ENCODE results near the gene CHST13. TPM values are rescaled to one million over a fixed set of nuclear protein-coding genes. Genes with fewer than 3 reads are reported as not detected.

CHST13 gene
- total and polyA plus RNA-seq, 3 experiments from 2014 or later = 0.24 to 0.31 TPM; not detected in 1

- Histone ChIP-seq H3K4me1 (ENCODE audit: insufficient read depth, low read length) (no peaks in the 10 kb centered on the region), H3K4me3 (ENCODE audit: low read length) (no peak overlapping the region), H3K9me3 (ENCODE audit: low read length) (no peaks in the 10 kb centered on the region), H3K27ac (ENCODE audit: low read depth, low read length) (no peak overlapping the region), H3K36me3 (ENCODE audit: insufficient read depth, low read length) (no peaks in the 10 kb centered on the region), H3K27me3 (ENCODE audit: insufficient read depth, low read length, poor library complexity, severe bottlenecking) (no peaks in the 10 kb centered on the region)
- peak in 1 of 5 donors; percentile 26 for DNase-seq
- Mint-ChIP-seq H3K9me3 (no peaks in the 10 kb centered on the region), H3K27me3 (no peaks in the 10 kb centered on the region), H3K36me3 (no peaks in the 10 kb centered on the region), H3K4me3 (no peak overlapping the region), H3K4me1 (no peaks in the 10 kb centered on the region), H3K27ac (no peak overlapping the region)
- POLR2A ChIA-PET = no interaction called here
- CTCF ChIA-PET = no interaction called here
These were observed 16.4 kb downstream of the CHST13 start for GRCh38 chr3:126540342-126540849.

GRCh38 chr3:126540951-126541627 lies 17.1 kb downstream of the CHST13 start:
- H3K4me3 Mint-ChIP-seq = no peak overlapping the region
- no peaks in the 10 kb centered on the region for H3K4me1 ChIP-seq (ENCODE audit: insufficient read depth, low read length)
- no peaks in the 10 kb centered on the region for H3K9me3 Mint-ChIP-seq
- no peak overlapping the region for H3K4me3 ChIP-seq (ENCODE audit: low read length)
- H3K9me3 ChIP-seq (ENCODE audit: low read length) = no peaks in the 10 kb centered on the region
- no peaks in the 10 kb centered on the region for H3K36me3 Mint-ChIP-seq
- H3K36me3 ChIP-seq (ENCODE audit: insufficient read depth, low read length) = no peaks in the 10 kb centered on the region
- H3K27ac ChIP-seq (ENCODE audit: low read depth, low read length) = no peak overlapping the region
- CTCF ChIA-PET = no interaction called here
- H3K4me1 Mint-ChIP-seq = no peaks in the 10 kb centered on the region
- no peaks in the 10 kb centered on the region for H3K27me3 Mint-ChIP-seq
- H3K27me3 ChIP-seq (ENCODE audit: insufficient read depth, low read length, poor library complexity, severe bottlenecking) = no peaks in the 10 kb centered on the region
- DNase-seq = no peak
- POLR2A ChIA-PET = no interaction called here
- H3K27ac Mint-ChIP-seq = no peak overlapping the region

- Mint-ChIP-seq H3K4me1 (no peaks in the 10 kb centered on the region), H3K4me3 (no peak overlapping the region), H3K36me3 (no peaks in the 10 kb centered on the region), H3K27me3 (peaks cover 0 to 2% of the 10 kb centered on the region in 2 donors), H3K9me3 (no peaks in the 10 kb centered on the region), H3K27ac (no peak overlapping the region)
- DNase-seq = peak in 1 of 5 donors; percentile 41
- no peaks in the 10 kb centered on the region for H3K9me3 ChIP-seq (ENCODE audit: low read length)
- H3K27ac ChIP-seq (ENCODE audit: low read depth, low read length) = no peak overlapping the region
- no peaks in the 10 kb centered on the region for H3K4me1 ChIP-seq (ENCODE audit: insufficient read depth, low read length)
- CTCF ChIA-PET = no interaction called here
- POLR2A ChIA-PET = no interaction called here
- H3K36me3 ChIP-seq (ENCODE audit: insufficient read depth, low read length) = no peaks in the 10 kb centered on the region
- no peaks in the 10 kb centered on the region for H3K27me3 ChIP-seq (ENCODE audit: insufficient read depth, low read length, poor library complexity, severe bottlenecking)
- H3K4me3 ChIP-seq (ENCODE audit: low read length) = no peak overlapping the region
These were observed 17.8 kb downstream of the CHST13 start for GRCh38 chr3:126541628-126542339.

- no peaks in the 10 kb centered on the region for H3K9me3 Mint-ChIP-seq
- peak overlapping the region in 1 of 8 donors; percentile 27 for H3K27ac Mint-ChIP-seq
- Histone ChIP-seq H3K9me3 (ENCODE audit: low read length) (no peaks in the 10 kb centered on the region), H3K4me3 (ENCODE audit: low read length) (no peak overlapping the region), H3K4me1 (ENCODE audit: insufficient read depth, low read length) (no peaks in the 10 kb centered on the region), H3K36me3 (ENCODE audit: insufficient read depth, low read length) (no peaks in the 10 kb centered on the region), H3K27ac (ENCODE audit: low read depth, low read length) (no peak overlapping the region), H3K27me3 (ENCODE audit: insufficient read depth, low read length, poor library complexity, severe bottlenecking) (no peaks in the 10 kb centered on the region)
- H3K4me1 Mint-ChIP-seq = no peaks in the 10 kb centered on the region
- H3K36me3 Mint-ChIP-seq = no peaks in the 10 kb centered on the region
- CTCF ChIA-PET = no interaction called here
- H3K27me3 Mint-ChIP-seq = peaks cover 1 to 4% of the 10 kb centered on the region in 2 donors
- DNase-seq = peak in 1 of 5 donors; percentile 41
- POLR2A ChIA-PET = no interaction called here
- no peak overlapping the region for H3K4me3 Mint-ChIP-seq
These were observed 18.6 kb downstream of the CHST13 start for GRCh38 chr3:126542340-126543241.

GRCh38 chr3:126543457-126544061 lies 19.6 kb downstream of the CHST13 start:
- POLR2A ChIA-PET = no interaction called here
- H3K4me1 ChIP-seq (ENCODE audit: insufficient read depth, low read length) = no peaks in the 10 kb centered on the region
- Mint-ChIP-seq H3K4me3 (no peak overlapping the region), H3K36me3 (no peaks in the 10 kb centered on the region), H3K4me1 (no peaks in the 10 kb centered on the region), H3K9me3 (no peaks in the 10 kb centered on the region), H3K27ac (no peak overlapping the region), H3K27me3 (peaks cover 1 to 4% of the 10 kb centered on the region in 2 donors)
- DNase-seq = peak in 1 of 5 donors; percentile 27
- no peaks in the 10 kb centered on the region for H3K9me3 ChIP-seq (ENCODE audit: low read length)
- H3K27ac ChIP-seq (ENCODE audit: low read depth, low read length) = no peak overlapping the region
- no peak overlapping the region for H3K4me3 ChIP-seq (ENCODE audit: low read length)
- H3K27me3 ChIP-seq (ENCODE audit: insufficient read depth, low read length, poor library complexity, severe bottlenecking) = no peaks in the 10 kb centered on the region
- CTCF ChIA-PET = no interaction called here
- H3K36me3 ChIP-seq (ENCODE audit: insufficient read depth, low read length) = no peaks in the 10 kb centered on the region

- no peak overlapping the region for H3K4me3 ChIP-seq (ENCODE audit: low read length)
- Mint-ChIP-seq H3K27ac (no peak overlapping the region), H3K36me3 (no peaks in the 10 kb centered on the region), H3K27me3 (peaks cover 1 to 10% of the 10 kb centered on the region in 2 donors), H3K9me3 (no peaks in the 10 kb centered on the region), H3K4me1 (no peaks in the 10 kb centered on the region), H3K4me3 (no peak overlapping the region)
- H3K27me3 ChIP-seq (ENCODE audit: insufficient read depth, low read length, poor library complexity, severe bottlenecking) = no peaks in the 10 kb centered on the region
- no peak for DNase-seq
- no peaks in the 10 kb centered on the region for H3K9me3 ChIP-seq (ENCODE audit: low read length)
- POLR2A ChIA-PET = no interaction called here
- CTCF ChIA-PET = no interaction called here
- H3K4me1 ChIP-seq (ENCODE audit: insufficient read depth, low read length) = no peaks in the 10 kb centered on the region
- no peak overlapping the region for H3K27ac ChIP-seq (ENCODE audit: low read depth, low read length)
- no peaks in the 10 kb centered on the region for H3K36me3 ChIP-seq (ENCODE audit: insufficient read depth, low read length)
These were observed 20.8 kb downstream of the CHST13 start for GRCh38 chr3:126544596-126545281.

GRCh38 chr3:126545544-126545943 lies 21.6 kb downstream of the CHST13 start:
- no peaks in the 10 kb centered on the region for H3K9me3 ChIP-seq (ENCODE audit: low read length)
- ChIA-PET POLR2A (no interaction called here), CTCF (no interaction called here)
- H3K4me1 ChIP-seq (ENCODE audit: insufficient read depth, low read length) = no peaks in the 10 kb centered on the region
- Mint-ChIP-seq H3K27me3 (peaks cover 1 to 14% of the 10 kb centered on the region in 2 donors), H3K4me3 (no peak overlapping the region), H3K4me1 (no peaks in the 10 kb centered on the region), H3K36me3 (no peaks in the 10 kb centered on the region), H3K27ac (no peak overlapping the region), H3K9me3 (no peaks in the 10 kb centered on the region)
- no peak overlapping the region for H3K27ac ChIP-seq (ENCODE audit: low read depth, low read length)
- H3K36me3 ChIP-seq (ENCODE audit: insufficient read depth, low read length) = no peaks in the 10 kb centered on the region
- no peaks in the 10 kb centered on the region for H3K27me3 ChIP-seq (ENCODE audit: insufficient read depth, low read length, poor library complexity, severe bottlenecking)
- H3K4me3 ChIP-seq (ENCODE audit: low read length) = no peak overlapping the region
- DNase-seq = no peak

All from CD8-positive, alpha-beta memory T cell (primary cell).